ENCODE data around the gene CCDC126. TPM values are rescaled to one million over a fixed set of nuclear protein-coding genes. Genes with fewer than 3 reads are reported as not detected.

The CCDC126 gene
- total RNA-seq, 4 donors from 2014 or later, result 6.3 to 13.7 (median 7.6) TPM

GRCh38 chr7:23685731-23686130 is 88.5 kb downstream of the CCDC126 start:
- no peaks in the 10 kb centered on the region for H3K27me3 ChIP-seq
- peak overlapping the region in 3 of 4 donors; percentile 10 to 64 (median 41) for H3K27ac ChIP-seq
- no peak for TF ChIP-seq CTCF (IDR thresholded peaks at IDR 0.05)
- H3K4me3 ChIP-seq, result no peak overlapping the region
- 15 to 42% methylated on average over 3 of the region's 3 CpGs for WGBS, 2 donors
- peaks cover 0 to 22% (median 0%) of the 10 kb centered on the region in 3 donors for H3K36me3 ChIP-seq
- H3K9me3 ChIP-seq, result no peaks in the 10 kb centered on the region
- H3K4me1 ChIP-seq, result peaks cover 0 to 32% (median 5%) of the 10 kb centered on the region in 3 donors
- DNase-seq, result no peak
- intact Hi-C loops (cut with DNase I), result loop anchor here (10.0 kb wide), 1 partner anchor 91 kb away; the partner anchor contains the start of gene CCDC126

GRCh38 chr7:23687011-23687410 is 89.8 kb downstream of the CCDC126 start:
- H3K27ac ChIP-seq, result peak overlapping the region in 1 of 4 donors; percentile 13
- WGBS, 2 donors, result 56 to 80% methylated on average over 2 of the region's 2 CpGs
- no peak for DNase-seq

GRCh38 chr7:23689165-23689564 is 92.0 kb downstream of the CCDC126 start:
- no peak for TF ChIP-seq POLR2A (IDR thresholded peaks at IDR 0.05)
- no peak for TF ChIP-seq CTCF (IDR thresholded peaks at IDR 0.05)
- Histone ChIP-seq H3K9me3 (no peaks in the 10 kb centered on the region), H3K27ac (no peak overlapping the region), H3K4me3 (no peak overlapping the region), H3K36me3 (peaks cover 0 to 56% (median 0%) of the 10 kb centered on the region in 3 donors), H3K4me1 (peaks cover 0 to 18% (median 0%) of the 10 kb centered on the region in 3 donors), H3K27me3 (no peaks in the 10 kb centered on the region)
- DNase-seq, result no peak
- intact Hi-C loops (cut with DNase I), result loop anchor here (10.0 kb wide), 1 partner anchor 94 kb away; the partner anchor contains the start of gene CCDC126
- 86 to 91% methylated on average over 4 of the region's 4 CpGs for WGBS, 2 donors

More at GRCh38 chr7:23687011-23687410, 89.8 kb downstream of the CCDC126 start:
- Histone ChIP-seq H3K9me3 (no peaks in the 10 kb centered on the region), H3K4me3 (no peak overlapping the region), H3K27me3 (no peaks in the 10 kb centered on the region), H3K36me3 (peaks cover 0 to 35% (median 0%) of the 10 kb centered on the region in 3 donors), H3K4me1 (peaks cover 0 to 20% (median 0%) of the 10 kb centered on the region in 3 donors)
- TF ChIP-seq CTCF (IDR thresholded peaks at IDR 0.05), result no peak
- no peak for TF ChIP-seq POLR2A (IDR thresholded peaks at IDR 0.05)
- intact Hi-C loops (cut with DNase I), result loop anchor here (10.0 kb wide), 1 partner anchor 92 kb away; the partner anchor contains the start of gene CCDC126

- TF ChIP-seq POLR2A (IDR thresholded peaks at IDR 0.05) (no peak), CTCF (IDR thresholded peaks at IDR 0.05) (no peak)
- Histone ChIP-seq H3K4me1 (peaks cover 0 to 2% (median 0%) of the 10 kb centered on the region in 3 donors), H3K36me3 (peaks cover 0 to 74% (median 0%) of the 10 kb centered on the region in 3 donors), H3K27me3 (no peaks in the 10 kb centered on the region), H3K27ac (peak overlapping the region in 2 of 4 donors; percentile 57 to 63), H3K4me3 (no peak overlapping the region), H3K9me3 (no peaks in the 10 kb centered on the region)
- DNase-seq, result no peak
- WGBS, 2 donors, result 68 to 83% methylated on average over 4 of the region's 4 CpGs
- intact Hi-C loops (cut with DNase I), result no loop called here
Measured at GRCh38 chr7:23691320-23691719, 94.1 kb downstream of the CCDC126 start.

GRCh38 chr7:23693224-23693623 is 96.0 kb downstream of the CCDC126 start:
- DNase-seq, result no peak
- Histone ChIP-seq H3K4me1 (no peaks in the 10 kb centered on the region), H3K27me3 (no peaks in the 10 kb centered on the region), H3K9me3 (no peaks in the 10 kb centered on the region), H3K4me3 (no peak overlapping the region), H3K27ac (no peak overlapping the region), H3K36me3 (peaks cover 0 to 76% (median 0%) of the 10 kb centered on the region in 3 donors)
- TF ChIP-seq CTCF (IDR thresholded peaks at IDR 0.05), result no peak
- TF ChIP-seq POLR2A (IDR thresholded peaks at IDR 0.05), result no peak
- intact Hi-C loops (cut with DNase I), result no loop called here

Small RNA genes within 50 kb of the gene (small RNA-seq; reads per million reads assigned to genes)
- gene AC006026.2, result 0 reads per million in 4 donors

Other genes with a start within 250 kb of the CCDC126 start
- gene IGF2BP3, start 126.9 kb upstream of the CCDC126 start, total RNA-seq, result 1 to 10 TPM; 1.3 to 9.3 (median 7.2) TPM
- 10 to 100 TPM; 23.7 to 54.0 (median 38.9) TPM for gene TRA2A, start 65.4 kb upstream of the CCDC126 start, total RNA-seq
- 10 to 100 TPM in 1 of 4 donors, 1 to 10 TPM in 3; 4.2 to 17.7 (median 7.7) TPM for gene FAM221A, start 82.8 kb downstream of the CCDC126 start, total RNA-seq
- under 1 TPM in 3 of 4 donors, not detected in 1; 0.49 to 0.67 (median 0.57) TPM for gene STK31, start 112.8 kb downstream of the CCDC126 start, total RNA-seq